Measurements from ENCODE around the gene LCOR. TPM values are rescaled to one million over a fixed set of nuclear protein-coding genes. Genes with fewer than 3 reads are reported as not detected.

The LCOR gene
- total RNA-seq, 1 experiment from 2014 or later = 42.1 TPM

DNA sequence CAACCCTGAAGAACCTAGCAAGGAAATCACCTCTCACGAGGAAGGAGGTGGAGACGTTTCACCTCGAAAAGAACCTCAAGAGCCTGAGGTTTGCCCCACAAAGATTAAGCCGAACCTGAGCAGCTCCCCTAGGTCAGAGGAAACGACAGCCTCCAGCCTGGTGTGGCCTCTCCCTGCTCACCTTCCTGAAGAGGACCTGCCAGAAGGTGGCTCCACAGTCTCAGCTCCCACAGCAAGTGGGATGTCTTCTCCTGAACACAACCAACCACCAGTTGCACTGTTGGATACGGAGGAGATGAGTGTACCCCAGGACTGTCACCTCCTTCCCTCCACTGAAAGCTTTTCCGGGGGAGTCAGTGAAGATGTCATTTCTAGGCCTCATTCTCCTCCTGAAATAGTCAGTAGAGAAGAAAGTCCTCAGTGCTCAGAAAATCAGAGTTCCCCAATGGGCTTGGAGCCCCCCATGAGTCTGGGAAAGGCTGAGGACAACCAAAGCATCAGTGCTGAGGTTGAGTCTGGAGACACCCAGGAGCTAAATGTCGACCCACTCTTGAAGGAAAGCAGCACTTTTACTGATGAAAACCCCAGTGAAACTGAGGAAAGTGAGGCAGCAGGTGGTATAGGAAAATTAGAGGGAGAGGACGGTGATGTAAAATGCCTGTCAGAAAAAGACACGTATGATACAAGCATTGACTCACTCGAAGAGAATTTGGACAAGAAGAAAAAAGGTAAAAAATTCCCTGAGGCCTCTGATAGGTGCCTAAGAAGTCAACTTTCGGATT, 150.2 kb downstream of the LCOR start:
- Histone ChIP-seq H3K9ac (ENCODE audit: extremely low read depth, insufficient read length, low read length) (no peak overlapping the region), H3K4ac (ENCODE audit: low read depth, low read length) (no peak overlapping the region), H2AFZ (ENCODE audit: low read length) (no peak overlapping the region), H3K23me2 (ENCODE audit: insufficient read length, low read depth, low read length, poor library complexity, severe bottlenecking) (no peaks in the 10 kb centered on the region), H3K23ac (ENCODE audit: insufficient read length, low read depth, low read length) (no peak overlapping the region), H3K4me1 (ENCODE audit: insufficient read depth, low read length) (no peaks in the 10 kb centered on the region; the same call in 1 of the 2 replicates), H3K9me3 (ENCODE audit: control insufficient read depth, low read depth, low read length) (no peaks in the 10 kb centered on the region), H2BK12ac (ENCODE audit: insufficient read length, low read depth, low read length) (no peak overlapping the region), H3K14ac (ENCODE audit: insufficient read depth, low read length) (no peak overlapping the region), H3K4me2 (ENCODE audit: insufficient read depth, insufficient read length, low read length) (no peak overlapping the region), H3K27me3 (ENCODE audit: insufficient read depth, low read length) (no peaks in the 10 kb centered on the region; the same call in 1 of the 2 replicates), H3K56ac (ENCODE audit: insufficient read length, low read depth, low read length) (no peak overlapping the region), H3K79me1 (ENCODE audit: insufficient read depth, low read depth, low read length, poor library complexity, severe bottlenecking) (no peaks in the 10 kb centered on the region), H4K91ac (ENCODE audit: insufficient read length, low read depth, low read length) (no peak overlapping the region), H4K5ac (ENCODE audit: insufficient read length, low read depth, low read length) (no peak overlapping the region), H3K18ac (ENCODE audit: insufficient read length, low read depth, low read length) (no peak overlapping the region), H3T11ph (ENCODE audit: low read length) (no peak overlapping the region), H4K20me1 (ENCODE audit: control insufficient read depth, insufficient read depth, insufficient read length) (no peaks in the 10 kb centered on the region), H3K79me2 (ENCODE audit: insufficient read depth, low read length) (no peaks in the 10 kb centered on the region), H2BK120ac (ENCODE audit: low read depth, low read length, poor library complexity, severe bottlenecking) (no peak overlapping the region), H2BK15ac (ENCODE audit: low read depth, low read length) (no peak overlapping the region), H2BK5ac (ENCODE audit: insufficient read length, low read length) (no peak overlapping the region), H4K8ac (replicated peaks; ENCODE audit: insufficient read length, low read depth, low read length) (no peak overlapping the region), H2BK20ac (ENCODE audit: low read depth, low read length, poor library complexity, severe bottlenecking) (no peak overlapping the region), H2AK5ac (ENCODE audit: insufficient read length, low read length) (no peak overlapping the region), H3K27ac (ENCODE audit: insufficient read length, low read depth, low read length) (no peak overlapping the region)
- H3K36me3 Mint-ChIP-seq (ENCODE audit: insufficient read depth in 1 of 3, low read depth in 3 of 3) = peaks cover 20 to 26% (median 24%) of the 10 kb centered on the region in 3 experiments; a peak in 6 of 7 replicates
- no peaks in the 10 kb centered on the region for H3K27me3 Mint-ChIP-seq (ENCODE audit: low read depth)
- H3K27ac Mint-ChIP-seq = no peak overlapping the region
- H3K4me3 Mint-ChIP-seq = no peak overlapping the region
- no CpG with 5 or more reads among the region's 12 CpGs for whole genome bisulfite sequencing (ENCODE audit: extremely low coverage, insufficient read length, low lambda C conversion rate)
- no peak for DNase-seq
- TF ChIP-seq, protein P1, sequence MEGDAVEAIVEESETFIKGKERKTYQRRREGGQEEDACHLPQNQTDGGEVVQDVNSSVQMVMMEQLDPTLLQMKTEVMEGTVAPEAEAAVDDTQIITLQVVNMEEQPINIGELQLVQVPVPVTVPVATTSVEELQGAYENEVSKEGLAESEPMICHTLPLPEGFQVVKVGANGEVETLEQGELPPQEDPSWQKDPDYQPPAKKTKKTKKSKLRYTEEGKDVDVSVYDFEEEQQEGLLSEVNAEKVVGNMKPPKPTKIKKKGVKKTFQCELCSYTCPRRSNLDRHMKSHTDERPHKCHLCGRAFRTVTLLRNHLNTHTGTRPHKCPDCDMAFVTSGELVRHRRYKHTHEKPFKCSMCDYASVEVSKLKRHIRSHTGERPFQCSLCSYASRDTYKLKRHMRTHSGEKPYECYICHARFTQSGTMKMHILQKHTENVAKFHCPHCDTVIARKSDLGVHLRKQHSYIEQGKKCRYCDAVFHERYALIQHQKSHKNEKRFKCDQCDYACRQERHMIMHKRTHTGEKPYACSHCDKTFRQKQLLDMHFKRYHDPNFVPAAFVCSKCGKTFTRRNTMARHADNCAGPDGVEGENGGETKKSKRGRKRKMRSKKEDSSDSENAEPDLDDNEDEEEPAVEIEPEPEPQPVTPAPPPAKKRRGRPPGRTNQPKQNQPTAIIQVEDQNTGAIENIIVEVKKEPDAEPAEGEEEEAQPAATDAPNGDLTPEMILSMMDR (conservative IDR thresholded peaks at IDR 0.05) = no peak
- H3K4me1 Mint-ChIP-seq = peaks cover 27 to 44% of the 10 kb centered on the region in 2 experiments
- no peaks in the 10 kb centered on the region for H3K9me3 Mint-ChIP-seq

Data from H9 (cell line).